HUES64 (cell line): Measurements from ENCODE around the gene C19orf53. TPM values are rescaled to one million over a fixed set of nuclear protein-coding genes. Genes with fewer than 3 reads are reported as not detected.
A peak's percentile ranks its signal among the peaks of the same experiment; 100 is the strongest.

ENCODE experiments used
- H3K27ac ChIP-seq: 2 replicates; pipeline ENCODE4 v1.7.0; 2013; ENCODE audit warnings: low read depth, low read length, inconsistent platforms
- H3K27me3 ChIP-seq: 2 replicates; pipeline ENCODE4 v1.6.1; 2013; ENCODE audit warnings: mild to moderate bottlenecking, low read length; ENCODE audit not compliant: insufficient read depth
- H3K36me3 ChIP-seq: 2 replicates; pipeline ENCODE4 v1.6.1; 2013; ENCODE audit warnings: mild to moderate bottlenecking, low read length; ENCODE audit not compliant: insufficient read depth
- H3K4me1 ChIP-seq: 2 replicates; pipeline ENCODE4 v1.6.1; 2013; ENCODE audit warnings: mild to moderate bottlenecking, low read length, moderate library complexity; ENCODE audit not compliant: insufficient read depth
- H3K4me3 ChIP-seq: 2 replicates; pipeline ENCODE4 v1.5.1; 2013; ENCODE audit warnings: mild to moderate bottlenecking, low read length, moderate library complexity
- H3K9ac ChIP-seq: 2 replicates; pipeline ENCODE4 v1.6.1; 2013; ENCODE audit warnings: mild to moderate bottlenecking, low read depth, low read length
- H3K9me3 ChIP-seq: 2 replicates; pipeline ENCODE4 v1.6.1; 2013; ENCODE audit warnings: low read depth, low read length; ENCODE audit not compliant: insufficient read depth
- WGBS: fragments of 150-250, 120-280 bp; methylation state at CpG from one replicate; pipeline ENCODE4 v1.1.7; 2013; ENCODE audit warnings: missing lambda C conversion rate; 5-methylcytosine and 5-hydroxymethylcytosine counted together
- polyA plus RNA-seq, 2 experiments: library from polyadenylated mRNA; stranded (reverse); fragments of 50-300 nt; gene quantifications; one replicate each; pipeline ENCODE4 v1.2.3, GENCODE V29; 2013

C19orf53 gene
- 134 TPM for polyA plus RNA-seq (2013, experiment 1 of 2)
- 150 TPM for polyA plus RNA-seq (2013, experiment 2 of 2)

GRCh38 chr19:13774217-13775191 is at the start of gene C19orf53:
Gene C19orf53, plus strand, starts transcription at chr19:13774456. Its CDS starts 22 bp downstream, at chr19:13774478.
- peak within 1 kb of the TSS; percentile 94 for H3K9ac ChIP-seq
- H3K9me3 ChIP-seq = no peaks in the 10 kb centered on the region
- H3K4me3 ChIP-seq = peak within 1 kb of the TSS; percentile 81
- H3K27ac ChIP-seq = peak within 1 kb of the TSS; percentile 89
- H3K36me3 ChIP-seq = peaks cover 43% of the 10 kb centered on the region
- WGBS = 1% methylated on average over 61 of the region's 61 CpGs
- H3K4me1 ChIP-seq = no peaks in the 10 kb centered on the region
- H3K27me3 ChIP-seq = no peaks in the 10 kb centered on the region

- Histone ChIP-seq H3K9ac (no peak overlapping the region), H3K36me3 (no peaks in the 10 kb centered on the region), H3K4me3 (no peak overlapping the region), H3K27ac (no peak overlapping the region), H3K9me3 (no peaks in the 10 kb centered on the region), H3K4me1 (0 out of 2 replicates have a peak, but pooled peaks cover 5% of the 10 kb centered on the region), H3K27me3 (no peaks in the 10 kb centered on the region)
- 95% methylated on average over 5 of the region's 5 CpGs for WGBS
These were observed 47.9 kb upstream of the C19orf53 start for GRCh38 chr19:13726323-13726722.

- H3K9me3 ChIP-seq = no peaks in the 10 kb centered on the region
- no peak overlapping the region for H3K27ac ChIP-seq
- H3K4me1 ChIP-seq = 0 out of 2 replicates have a peak, but pooled peaks cover 5% of the 10 kb centered on the region
- WGBS = 89% methylated on average over 8 of the region's 8 CpGs
- no peak overlapping the region for H3K4me3 ChIP-seq
- no peak overlapping the region for H3K9ac ChIP-seq
- no peaks in the 10 kb centered on the region for H3K36me3 ChIP-seq
- no peaks in the 10 kb centered on the region for H3K27me3 ChIP-seq
These were observed 46.5 kb upstream of the C19orf53 start for GRCh38 chr19:13727798-13728197.

- Histone ChIP-seq H3K36me3 (no peaks in the 10 kb centered on the region; the same call in 1 of the 2 replicates), H3K4me3 (no peak overlapping the region), H3K27me3 (no peaks in the 10 kb centered on the region), H3K9ac (no peak overlapping the region), H3K9me3 (no peaks in the 10 kb centered on the region), H3K27ac (no peak overlapping the region), H3K4me1 (0 out of 2 replicates have a peak, but pooled peaks cover 5% of the 10 kb centered on the region)
- WGBS = 91% methylated on average over 2 of the region's 2 CpGs
These were observed 44.4 kb upstream of the C19orf53 start for GRCh38 chr19:13729859-13730258.

DNA sequence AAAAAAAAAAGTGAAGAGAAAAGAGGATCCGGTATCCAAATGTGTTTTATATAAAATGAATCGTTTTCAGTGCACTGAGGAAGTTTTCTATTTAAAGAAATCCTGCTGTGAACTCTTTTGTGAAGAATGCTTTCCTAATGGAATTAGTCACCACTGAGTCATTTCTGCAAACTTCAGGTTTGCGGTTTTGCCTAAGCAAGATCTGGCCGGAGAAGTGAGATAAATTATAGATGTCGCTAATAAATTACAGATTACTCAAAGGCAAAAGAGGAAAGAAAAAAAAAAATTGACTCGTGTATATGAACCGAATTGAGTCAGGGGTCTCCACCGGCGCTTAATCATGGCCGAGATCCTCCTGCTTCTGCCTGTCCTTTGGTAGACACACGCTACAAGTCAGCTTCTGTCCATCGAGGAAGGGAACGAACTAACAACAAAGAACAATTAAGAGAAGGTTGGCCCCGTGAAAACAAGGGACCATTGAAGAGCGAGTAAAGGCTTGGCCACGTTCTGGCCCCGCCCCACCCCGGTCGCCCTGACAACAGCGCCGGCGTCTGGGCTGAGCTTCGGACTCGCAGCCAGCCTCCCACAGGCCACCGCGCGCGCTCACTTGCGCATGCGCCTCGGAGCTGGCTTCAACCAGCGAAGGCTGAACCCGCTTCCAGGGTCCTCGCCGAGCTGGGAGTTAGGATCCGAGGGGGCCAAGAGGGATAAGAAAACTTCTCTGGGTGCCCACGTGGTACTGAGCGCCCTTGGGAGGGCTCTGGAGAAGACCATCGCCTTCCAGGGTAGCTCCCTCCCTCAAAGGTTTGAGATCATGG is 42.9 kb upstream of the C19orf53 start:
- Histone ChIP-seq H3K27me3 (no peaks in the 10 kb centered on the region), H3K9ac (peak overlapping the region; percentile 80), H3K4me3 (peak overlapping the region; percentile 63), H3K27ac (peak overlapping the region; percentile 81), H3K4me1 (0 out of 2 replicates have a peak, but pooled peaks cover 5% of the 10 kb centered on the region), H3K36me3 (no peaks in the 10 kb centered on the region; the same call in 1 of the 2 replicates), H3K9me3 (no peaks in the 10 kb centered on the region)
- WGBS = 5% methylated on average over 39 of the region's 39 CpGs

- H3K27ac ChIP-seq = no peak overlapping the region
- H3K4me1 ChIP-seq = 0 out of 2 replicates have a peak, but pooled peaks cover 5% of the 10 kb centered on the region
- 94% methylated on average over 8 of the region's 8 CpGs for WGBS
- peak overlapping the region; percentile 63 for H3K4me3 ChIP-seq
- H3K9ac ChIP-seq = peak overlapping the region; percentile 80; the same call in 1 of the 2 replicates
- H3K36me3 ChIP-seq = no peaks in the 10 kb centered on the region; the same call in 1 of the 2 replicates
- H3K27me3 ChIP-seq = no peaks in the 10 kb centered on the region
- H3K9me3 ChIP-seq = no peaks in the 10 kb centered on the region
These were observed 41.9 kb upstream of the C19orf53 start for GRCh38 chr19:13732337-13732736.

DNA sequence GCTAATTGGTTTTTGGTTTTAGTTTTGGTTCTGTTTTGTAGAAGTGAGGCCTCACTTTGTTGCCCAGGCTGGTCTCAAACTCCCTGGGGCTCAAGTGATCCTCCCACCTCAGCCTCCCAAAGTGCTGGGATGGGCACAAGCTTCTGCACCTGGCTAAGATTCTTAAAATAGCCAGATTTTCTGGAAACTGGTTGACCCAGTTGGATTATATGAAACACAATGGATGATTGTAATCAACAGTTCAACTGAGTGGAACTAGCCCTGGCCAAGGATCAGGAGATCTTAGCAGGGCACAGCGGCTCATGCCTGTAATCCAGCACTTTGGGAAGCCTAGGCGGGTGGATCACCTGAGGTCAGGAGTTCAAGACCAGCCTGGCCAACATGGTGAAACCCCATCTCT is 39.5 kb upstream of the C19orf53 start:
- H3K9ac ChIP-seq = no peak overlapping the region
- WGBS = 91% methylated on average over 2 of the region's 2 CpGs
- H3K9me3 ChIP-seq = no peaks in the 10 kb centered on the region
- no peaks in the 10 kb centered on the region for H3K27me3 ChIP-seq
- peaks cover 3% of the 10 kb centered on the region; the same call in 1 of the 2 replicates for H3K36me3 ChIP-seq
- H3K4me1 ChIP-seq = 0 out of 2 replicates have a peak, but pooled peaks cover 3% of the 10 kb centered on the region
- H3K4me3 ChIP-seq = no peak overlapping the region
- H3K27ac ChIP-seq = no peak overlapping the region

DNA sequence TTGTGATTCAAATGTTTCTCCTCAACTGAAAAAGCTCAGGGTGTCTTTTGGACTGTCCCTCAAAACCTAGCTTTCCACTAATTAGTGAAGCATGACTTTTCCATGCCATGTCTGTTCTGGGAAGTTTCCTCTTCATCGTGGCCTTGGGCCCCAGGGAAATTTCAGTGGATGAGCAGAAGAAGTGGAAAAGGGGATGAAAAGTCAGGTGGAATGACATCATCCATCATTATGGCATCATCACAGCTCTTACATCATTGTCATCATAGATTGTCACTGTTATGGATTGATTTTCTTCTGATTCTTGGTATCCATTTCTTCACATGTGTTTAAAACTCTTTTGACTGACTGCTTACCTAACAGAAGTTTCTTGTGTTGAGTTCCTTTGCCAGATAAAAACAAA is 36.2 kb upstream of the C19orf53 start:
- peaks cover 7% of the 10 kb centered on the region for H3K4me1 ChIP-seq
- H3K27me3 ChIP-seq = no peaks in the 10 kb centered on the region
- 57% methylated on average over 1 of the region's 1 CpG for WGBS
- H3K9me3 ChIP-seq = no peaks in the 10 kb centered on the region
- no peak overlapping the region for H3K4me3 ChIP-seq
- H3K27ac ChIP-seq = no peak overlapping the region
- H3K9ac ChIP-seq = no peak overlapping the region
- peaks cover 3% of the 10 kb centered on the region; the same call in 1 of the 2 replicates for H3K36me3 ChIP-seq

DNA sequence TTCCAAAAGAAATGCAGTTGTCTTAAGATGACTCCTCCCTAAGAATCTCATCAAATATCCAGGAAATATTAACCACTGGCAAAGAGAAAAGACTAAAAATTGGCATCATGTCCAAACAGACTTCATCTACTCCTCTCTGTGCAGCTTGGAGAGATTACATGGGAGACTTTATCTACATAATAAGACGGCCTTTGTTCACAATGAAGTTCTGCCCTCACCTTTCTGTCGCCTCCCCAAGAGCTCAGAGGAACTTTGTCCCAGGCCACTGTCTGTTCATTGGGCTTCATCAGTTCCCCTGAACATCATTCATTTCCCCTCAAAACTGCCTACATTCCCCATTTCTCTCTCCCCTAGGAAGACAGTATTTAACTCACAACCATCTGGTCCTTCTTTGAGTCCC is 32.4 kb upstream of the C19orf53 start:
- H3K9ac ChIP-seq = no peak overlapping the region
- 0 out of 2 replicates have a peak, but pooled peaks cover 3% of the 10 kb centered on the region for H3K36me3 ChIP-seq
- peaks cover 11% of the 10 kb centered on the region for H3K4me1 ChIP-seq
- no peak overlapping the region for H3K4me3 ChIP-seq
- no peaks in the 10 kb centered on the region for H3K9me3 ChIP-seq
- WGBS = 90% methylated on average over 2 of the region's 2 CpGs
- no peaks in the 10 kb centered on the region for H3K27me3 ChIP-seq
- no peak overlapping the region for H3K27ac ChIP-seq

GRCh38 chr19:13742756-13743155 is 31.5 kb upstream of the C19orf53 start:
- H3K27me3 ChIP-seq = no peaks in the 10 kb centered on the region
- H3K36me3 ChIP-seq = 0 out of 2 replicates have a peak, but pooled peaks cover 3% of the 10 kb centered on the region
- H3K4me1 ChIP-seq = peaks cover 11% of the 10 kb centered on the region
- H3K27ac ChIP-seq = no peak overlapping the region
- H3K9ac ChIP-seq = peak overlapping the region; percentile 31; the same call in 1 of the 2 replicates
- no peak overlapping the region for H3K4me3 ChIP-seq
- H3K9me3 ChIP-seq = no peaks in the 10 kb centered on the region
- WGBS = 92% methylated on average over 1 of the region's 1 CpG
